ENCODE measurements around the gene RMND5B. TPM values are rescaled to one million over a fixed set of nuclear protein-coding genes. Genes with fewer than 3 reads are reported as not detected.

The RMND5B gene
- 23.0 and 24.2 TPM in 2 replicates for total RNA-seq

GRCh38 chr5:178130576-178131445 lies at the start of gene RMND5B:
Gene RMND5B, plus strand, starts transcription at chr5:178131014. Its CDS starts 7,106 bp downstream, at chr5:178138120.

GRCh38 chr5:178113141-178113787 lies 17.6 kb upstream of the RMND5B start, which contains the start of gene N4BP3:
Gene N4BP3, plus strand, starts transcription at chr5:178113532. Its CDS starts 6,052 bp downstream, at chr5:178119584.

GRCh38 chr5:178153530-178154340 lies 22.9 kb downstream of the RMND5B start, which contains the start of gene NHP2:
Gene NHP2, minus strand, starts transcription at chr5:178153885. Its CDS starts 68 bp downstream, at chr5:178153817.

GRCh38 chr5:178187014-178187413 lies 56.2 kb downstream of the RMND5B start, which contains the start of gene GMCL2:
Gene GMCL2, minus strand, starts transcription at chr5:178187371. Its CDS starts 72 bp downstream, at chr5:178187299.

Other genes starting within 250 kb of the RMND5B start
- not detected in 2 replicates for gene PROP1, start 134.8 kb upstream of the RMND5B start, total RNA-seq
- gene N4BP3, start 17.5 kb upstream of the RMND5B start, total RNA-seq: 5.3 and 6.1 TPM in 2 replicates
- 378 and 577 TPM in 2 replicates for gene NHP2, start 22.9 kb downstream of the RMND5B start, total RNA-seq
- not detected in 2 replicates for gene GMCL2, start 56.4 kb downstream of the RMND5B start, total RNA-seq
- 72.8 and 158 TPM in 2 replicates for gene HNRNPAB, start 73.5 kb downstream of the RMND5B start, total RNA-seq
- gene PHYKPL, start 101.8 kb downstream of the RMND5B start, total RNA-seq: 9.9 and 17.6 TPM in 2 replicates

All from hair follicular keratinocyte (primary cell).